PC-9 (cell line): ENCODE measurements around the gene SPPL3.

Experiments
- EZH2 ChIP-seq: fragments of 200-600 bp; sonication (generic); IDR thresholded peaks from 2 replicates; pipeline ENCODE4 v1.8.0; 2017; ENCODE audit warnings: antibody characterized with exemption, low read depth
- TF ChIP-seq, protein P1 (sequence below): fragments of 200-600 bp; sonication (generic); conservative IDR thresholded peaks from 2 replicates; pipeline ENCODE4 v1.6.1; 2017; ENCODE audit warnings: mixed run types, antibody characterized with exemption, mild to moderate bottlenecking, moderate library complexity

DNA sequence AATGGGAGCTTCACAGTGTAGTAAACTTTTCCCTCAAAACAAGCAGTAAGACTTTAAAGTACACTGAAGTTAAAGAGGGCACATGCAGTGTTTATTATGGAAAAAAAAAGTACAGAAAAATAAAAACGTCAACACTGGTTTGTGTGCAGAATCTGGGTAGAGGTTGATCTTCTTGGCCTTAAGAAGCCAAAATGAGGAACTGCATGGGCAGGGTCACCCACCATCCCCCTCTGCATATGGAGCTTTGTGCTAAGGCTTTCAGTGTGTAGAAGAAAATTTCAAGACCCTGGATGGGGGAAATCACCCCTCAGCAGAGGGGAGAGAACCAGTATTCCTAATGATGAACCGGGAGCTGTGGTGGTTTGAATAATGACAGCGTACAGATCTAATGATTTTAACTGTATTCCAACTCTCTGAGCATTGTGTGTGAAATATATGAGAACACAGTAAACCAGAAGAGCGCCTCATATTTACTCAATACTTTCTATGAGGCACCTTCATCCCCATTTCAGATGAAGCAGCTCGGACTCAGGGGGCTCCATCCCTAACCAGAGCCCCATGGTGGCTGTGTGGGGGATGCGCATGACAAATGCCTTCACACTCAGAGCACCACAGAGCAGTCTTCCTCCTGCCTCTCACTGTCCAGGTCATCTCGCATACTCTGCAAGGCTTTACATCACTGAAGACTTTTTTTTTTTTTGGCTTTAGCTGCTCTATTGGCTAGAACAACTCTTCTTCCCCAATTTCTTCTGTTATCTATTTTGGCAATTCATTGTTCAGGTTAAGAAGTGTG is 145.2 kb downstream of the SPPL3 start:
- TF ChIP-seq, protein P1, sequence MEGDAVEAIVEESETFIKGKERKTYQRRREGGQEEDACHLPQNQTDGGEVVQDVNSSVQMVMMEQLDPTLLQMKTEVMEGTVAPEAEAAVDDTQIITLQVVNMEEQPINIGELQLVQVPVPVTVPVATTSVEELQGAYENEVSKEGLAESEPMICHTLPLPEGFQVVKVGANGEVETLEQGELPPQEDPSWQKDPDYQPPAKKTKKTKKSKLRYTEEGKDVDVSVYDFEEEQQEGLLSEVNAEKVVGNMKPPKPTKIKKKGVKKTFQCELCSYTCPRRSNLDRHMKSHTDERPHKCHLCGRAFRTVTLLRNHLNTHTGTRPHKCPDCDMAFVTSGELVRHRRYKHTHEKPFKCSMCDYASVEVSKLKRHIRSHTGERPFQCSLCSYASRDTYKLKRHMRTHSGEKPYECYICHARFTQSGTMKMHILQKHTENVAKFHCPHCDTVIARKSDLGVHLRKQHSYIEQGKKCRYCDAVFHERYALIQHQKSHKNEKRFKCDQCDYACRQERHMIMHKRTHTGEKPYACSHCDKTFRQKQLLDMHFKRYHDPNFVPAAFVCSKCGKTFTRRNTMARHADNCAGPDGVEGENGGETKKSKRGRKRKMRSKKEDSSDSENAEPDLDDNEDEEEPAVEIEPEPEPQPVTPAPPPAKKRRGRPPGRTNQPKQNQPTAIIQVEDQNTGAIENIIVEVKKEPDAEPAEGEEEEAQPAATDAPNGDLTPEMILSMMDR = no peak
- TF ChIP-seq EZH2 = no peak
